Measurements from ENCODE around the gene RSU1.
"Not testable (repeated sequence)": the region's sequence is repeated elsewhere in the genome, so short reads cannot be mapped to it uniquely, and the experiment has no call there.

The RSU1 gene

GRCh38 chr10:16817125-16818019 is at the start of gene RSU1:
TSS of gene RSU1 (minus strand) at chr10:16817424. CDS start at chr10:16817081, 343 bp downstream.
- peak; percentile 88 to 91 for DNase-seq

- DNase-seq = no peak
These were observed 49.5 kb upstream of the RSU1 start for GRCh38 chr10:16866541-16867275.

- no peak for DNase-seq
These were observed 48.5 kb upstream of the RSU1 start for GRCh38 chr10:16865766-16866165.

- DNase-seq = no peak
These were observed 46.5 kb upstream of the RSU1 start for GRCh38 chr10:16863766-16864165.

GRCh38 chr10:16857419-16857818 is 40.2 kb upstream of the RSU1 start:
- no peak for DNase-seq

- DNase-seq = no peak
These were observed 39.3 kb upstream of the RSU1 start for GRCh38 chr10:16856567-16856966.

GRCh38 chr10:16856092-16856491 is 38.9 kb upstream of the RSU1 start:
- no peak for DNase-seq

GRCh38 chr10:16854623-16855022 is 37.4 kb upstream of the RSU1 start:
- DNase-seq = no peak

- no peak for DNase-seq
These were observed 36.6 kb upstream of the RSU1 start for GRCh38 chr10:16853809-16854208.

GRCh38 chr10:16853201-16853600 is 36.0 kb upstream of the RSU1 start:
- DNase-seq = no peak

GRCh38 chr10:16852624-16853023 is 35.4 kb upstream of the RSU1 start:
- no peak for DNase-seq

GRCh38 chr10:16848562-16849154 is 31.4 kb upstream of the RSU1 start:
- DNase-seq = no peak

GRCh38 chr10:16847644-16848043 is 30.4 kb upstream of the RSU1 start:
- DNase-seq = no peak

GRCh38 chr10:16845248-16845647 is 28.0 kb upstream of the RSU1 start:
- DNase-seq = no peak

GRCh38 chr10:16843252-16843870 is 26.1 kb upstream of the RSU1 start:
- peak in 1 of 2 experiments; percentile 28 for DNase-seq

- DNase-seq = no peak
These were observed 18.0 kb upstream of the RSU1 start for GRCh38 chr10:16835228-16835627.

GRCh38 chr10:16832351-16833080 is 15.3 kb upstream of the RSU1 start:
- no peak for DNase-seq

- DNase-seq = no peak
These were observed 11.5 kb upstream of the RSU1 start for GRCh38 chr10:16828701-16829175.

GRCh38 chr10:16828114-16828568 is 10.9 kb upstream of the RSU1 start:
- peak; percentile 0 to 1 for DNase-seq

GRCh38 chr10:16827474-16827873 is 10.2 kb upstream of the RSU1 start:
- DNase-seq = not testable (repeated sequence)

GRCh38 chr10:16822726-16823360 is 5.6 kb upstream of the RSU1 start:
- no peak for DNase-seq

- no peak for DNase-seq
These were observed 4.8 kb upstream of the RSU1 start for GRCh38 chr10:16822027-16822426.

Data from NCI-H1930 (cell line).